Measurements from ENCODE around the gene RERE. TPM values are rescaled to one million over a fixed set of nuclear protein-coding genes. Genes with fewer than 3 reads are reported as not detected.

The RERE gene
- total RNA-seq, 1 experiment from 2014 or later, result 161 TPM

DNA sequence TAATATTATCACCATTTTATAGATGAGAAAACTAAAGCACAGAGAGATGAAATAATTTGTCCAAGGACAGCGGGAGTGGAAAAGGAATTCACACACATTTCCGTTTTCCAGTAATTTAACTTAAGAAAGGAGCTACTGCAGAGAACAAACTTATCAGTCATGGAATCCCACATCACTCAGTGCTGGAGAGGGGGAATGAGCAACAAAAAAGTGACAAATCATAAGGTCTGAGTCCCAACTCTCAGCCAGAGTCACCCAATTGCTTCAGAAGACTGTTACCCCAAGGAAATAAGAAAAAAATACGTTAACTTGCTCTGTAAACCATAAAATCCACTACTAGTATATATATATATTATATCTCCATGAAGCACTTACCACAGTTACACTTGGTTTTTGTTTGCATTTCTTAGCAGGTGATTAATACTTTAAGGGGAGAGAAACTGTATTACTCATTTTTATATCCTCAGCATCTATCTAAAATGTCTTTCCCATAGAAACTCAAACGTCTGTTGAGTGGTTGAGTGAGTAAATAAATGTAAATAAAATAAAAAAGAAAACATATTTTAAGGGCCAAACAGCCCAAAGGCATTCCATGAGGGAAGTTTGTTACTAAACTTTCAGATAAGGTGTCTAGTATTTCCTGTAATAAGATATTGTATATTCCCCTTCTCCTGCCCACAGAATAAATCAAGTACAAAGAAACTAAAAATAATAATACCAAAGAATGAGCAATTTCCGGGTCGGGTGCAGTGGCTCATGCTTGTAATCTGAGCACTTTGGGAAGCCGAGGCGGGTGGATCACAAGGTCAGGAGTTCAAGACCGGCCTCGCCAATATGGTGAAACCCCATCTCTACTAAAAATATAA lies 422.8 kb downstream of the RERE start:
- peaks cover 65% of the 10 kb centered on the region for H3K4me1 Mint-ChIP-seq
- no peaks in the 10 kb centered on the region for H3K27me3 Mint-ChIP-seq (ENCODE audit: low read depth)
- TF ChIP-seq ATF1 (CRISPR knock-in tag; IDR thresholded peaks at IDR 0.05) (no peak), SMAD3 (CRISPR knock-in tag; IDR thresholded peaks at IDR 0.05; ENCODE audit: borderline replicate concordance) (no peak), ELF4 (CRISPR knock-in tag; IDR thresholded peaks at IDR 0.05; ENCODE audit: low read depth) (no peak), FOXK1 (CRISPR knock-in tag; IDR thresholded peaks at IDR 0.05) (no peak), TP53 (CRISPR knock-in tag; IDR thresholded peaks at IDR 0.05) (no peak), HMGA2 (CRISPR knock-in tag; IDR thresholded peaks at IDR 0.05) (no peak), CREM (CRISPR knock-in tag; IDR thresholded peaks at IDR 0.05) (no peak), MAX (CRISPR knock-in tag; IDR thresholded peaks at IDR 0.05) (no peak), GTF2I (CRISPR knock-in tag; conservative IDR thresholded peaks at IDR 0.05) (no peak), ESRRA (CRISPR knock-in tag; IDR thresholded peaks at IDR 0.05; ENCODE audit: borderline replicate concordance) (no peak), JUN (CRISPR knock-in tag; IDR thresholded peaks at IDR 0.05) (no peak), TEAD1 (CRISPR knock-in tag; IDR thresholded peaks at IDR 0.05) (no peak), ZNF219 (CRISPR knock-in tag; IDR thresholded peaks at IDR 0.05; ENCODE audit: borderline replicate concordance) (no peak), CTCF (IDR thresholded peaks at IDR 0.05) (no peak), SMAD4 (CRISPR knock-in tag; IDR thresholded peaks at IDR 0.05) (no peak), ZNF425 (CRISPR knock-in tag; conservative IDR thresholded peaks at IDR 0.05) (no peak), NFATC4 (CRISPR knock-in tag; IDR thresholded peaks at IDR 0.05) (no peak)
- H3K9me3 Mint-ChIP-seq, result no peaks in the 10 kb centered on the region
- no peaks in the 10 kb centered on the region for H3K36me3 Mint-ChIP-seq
- POLR2A ChIA-PET, result no interaction called here
- no peak for DNase-seq (ENCODE audit: low spot score)
- CTCF ChIA-PET, result interaction anchor here (0.6 to 4.0 kb wide), 5 partner anchors 10 to 380 kb away, joined by 3 to 24 read pairs (median 3); no protein-coding TSS in a partner anchor
- no peak overlapping the region for H3K4me3 Mint-ChIP-seq
- peak overlapping the region; percentile 73 for H3K27ac Mint-ChIP-seq
- no peak for ATAC-seq

GRCh38 chr1:8392522-8392921 lies 424.9 kb downstream of the RERE start:
- no peak for DNase-seq (ENCODE audit: low spot score)
- ChIA-PET POLR2A (interaction anchor here (0.6 kb wide), 1 partner anchor 24 kb away, joined by 5 read pairs; no protein-coding TSS in a partner anchor), CTCF (no interaction called here)
- no peak for ATAC-seq
- TF ChIP-seq JUN (CRISPR knock-in tag; IDR thresholded peaks at IDR 0.05) (no peak), ZNF121 (CRISPR knock-in tag; IDR thresholded peaks at IDR 0.05) (no peak), ARID4B (CRISPR knock-in tag; IDR thresholded peaks at IDR 0.05; ENCODE audit: borderline replicate concordance) (no peak)
- Mint-ChIP-seq H3K4me3 (no peak overlapping the region), H3K36me3 (peaks cover 3% of the 10 kb centered on the region; the same call in 1 of the 2 replicates), H3K4me1 (peaks cover 54% of the 10 kb centered on the region), H3K27ac (0 out of 2 replicates have a peak overlapping the region, but pooled peaks have one; percentile 13), H3K9me3 (no peaks in the 10 kb centered on the region), H3K27me3 (ENCODE audit: low read depth) (no peaks in the 10 kb centered on the region)

Data from WTC11 (cell line).